ENCODE data around the gene ADAM19.

The ADAM19 gene

DNA sequence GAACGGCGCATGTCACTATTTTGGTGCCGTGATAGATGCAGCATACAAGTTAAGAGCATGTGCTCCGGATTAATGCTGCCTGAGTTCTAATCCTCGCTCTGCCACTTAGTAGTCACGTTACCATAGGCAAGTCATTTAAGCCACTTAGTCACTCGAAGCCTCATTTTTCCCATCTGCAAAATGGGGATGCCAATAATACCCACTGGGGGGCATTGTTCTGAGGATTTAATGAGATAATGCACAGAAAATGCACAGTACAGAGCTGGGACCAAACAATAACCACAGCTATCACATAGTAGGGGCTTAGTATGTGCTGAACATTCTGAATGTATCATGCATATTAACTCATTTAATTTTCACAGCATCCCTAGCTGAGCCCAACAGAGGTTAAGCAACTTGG, 106.5 kb downstream of the ADAM19 start:
- no peak for DNase-seq (ENCODE audit: low read depth in 2 of 3, low spot score in 2 of 3)

DNA sequence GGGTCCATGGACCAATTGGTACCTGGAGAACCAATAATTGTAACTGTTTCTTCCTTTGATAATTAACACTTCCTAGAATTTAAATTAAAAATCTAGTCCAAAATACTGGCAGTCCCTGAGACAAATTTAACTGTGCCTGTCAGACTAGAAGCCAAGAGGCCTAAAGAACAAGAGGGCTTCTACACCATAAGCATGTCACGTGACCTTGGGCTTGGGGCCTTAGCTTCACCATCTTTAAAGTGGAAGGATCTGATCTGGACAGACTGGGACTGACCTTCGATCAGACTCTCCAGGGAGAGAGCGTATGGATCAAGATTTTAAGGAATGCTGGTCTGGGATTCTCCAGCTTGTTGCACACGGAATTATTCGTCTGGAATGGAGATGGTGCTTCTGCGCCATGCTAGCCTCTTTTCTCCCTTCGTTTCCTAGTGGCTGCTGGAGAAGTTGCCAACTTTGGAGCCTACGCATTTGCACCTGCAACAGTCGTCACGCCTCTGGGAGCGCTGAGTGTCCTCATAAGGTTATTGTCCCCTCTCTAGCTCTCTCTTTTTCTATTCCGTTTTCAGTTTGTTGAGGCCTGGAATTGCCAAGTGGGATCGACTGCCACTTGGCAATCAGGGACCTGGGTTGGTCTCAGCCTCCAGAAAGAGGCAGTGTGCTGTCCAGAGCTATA, 107.1 kb downstream of the ADAM19 start:
- no peak for DNase-seq (ENCODE audit: low read depth in 2 of 3, low spot score in 2 of 3)

DNA sequence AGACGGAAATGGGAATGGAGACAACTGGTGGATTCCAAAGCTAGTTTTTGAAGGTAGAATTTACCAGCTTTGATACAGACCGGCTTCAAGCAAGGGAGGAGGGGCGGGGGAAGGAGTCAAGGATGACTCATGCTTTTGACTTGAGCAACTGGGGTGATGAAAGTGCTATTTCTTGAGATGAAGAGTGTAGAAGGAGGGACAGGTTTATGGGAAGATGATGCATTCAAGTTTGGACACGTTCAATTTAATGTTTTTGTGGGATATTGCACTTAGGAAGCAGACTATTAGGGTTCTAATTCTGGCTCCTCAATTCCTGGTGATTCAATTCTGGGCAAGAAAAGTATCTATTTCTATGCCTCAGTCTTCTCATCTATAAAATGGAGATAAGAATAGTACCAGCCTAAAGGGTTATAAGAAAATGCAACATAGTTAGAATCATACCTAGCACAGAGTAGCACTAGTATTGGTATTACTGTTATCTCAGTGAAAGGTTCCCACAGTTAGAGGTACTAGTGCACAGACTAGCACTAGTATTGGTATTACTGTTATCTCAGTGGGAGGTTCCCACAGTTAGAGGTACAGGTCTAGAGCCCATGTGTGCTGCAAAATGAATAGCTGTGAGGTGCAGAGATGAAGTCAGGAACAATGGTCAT, 110.9 kb downstream of the ADAM19 start:
- DNase-seq (ENCODE audit: low read depth in 2 of 3, low spot score in 2 of 3) = no peak

DNA sequence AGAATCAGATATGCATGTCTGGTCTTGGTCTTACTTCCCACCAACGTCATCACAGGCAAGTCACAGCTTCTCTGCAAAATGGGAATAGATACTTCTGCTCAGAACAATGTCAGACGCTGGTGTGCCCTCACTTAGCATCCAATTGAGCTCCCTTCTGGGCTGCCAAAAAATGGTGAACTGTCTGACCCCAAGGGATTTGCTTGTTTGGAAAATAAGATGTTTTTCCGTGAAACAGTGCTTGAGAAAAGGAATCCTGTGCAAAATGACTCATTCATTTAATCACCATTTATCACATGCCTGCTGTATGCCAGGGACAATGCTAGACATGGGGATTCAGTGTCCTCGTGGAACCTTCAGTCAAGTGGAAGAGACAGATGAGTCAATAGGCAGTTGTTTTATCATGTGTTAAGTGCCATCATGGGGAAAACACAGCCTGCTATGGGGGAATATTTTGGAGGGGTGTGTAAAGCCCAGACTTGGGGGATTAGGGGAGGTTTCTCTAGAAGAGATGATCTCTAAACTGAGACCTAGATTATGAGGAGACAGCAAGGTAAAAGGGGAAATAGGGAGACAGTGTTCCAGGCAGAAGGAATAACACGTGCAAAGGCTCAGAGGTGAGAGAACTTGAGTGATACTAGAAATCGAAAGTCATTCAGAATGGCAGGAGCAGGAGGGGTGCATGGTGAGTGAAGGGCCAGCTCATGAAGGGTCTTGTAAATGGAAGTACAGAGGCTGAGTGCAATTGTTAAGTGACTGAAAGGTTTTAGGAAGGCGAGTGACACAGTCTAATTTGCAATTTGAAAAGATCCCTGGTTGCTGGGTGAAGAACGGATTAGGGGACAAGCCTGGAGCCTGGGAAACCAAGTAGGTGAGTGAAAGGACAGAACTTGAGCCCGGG, 111.7 kb downstream of the ADAM19 start:
- no peak for DNase-seq (ENCODE audit: low read depth in 2 of 3, low spot score in 2 of 3)

DNA sequence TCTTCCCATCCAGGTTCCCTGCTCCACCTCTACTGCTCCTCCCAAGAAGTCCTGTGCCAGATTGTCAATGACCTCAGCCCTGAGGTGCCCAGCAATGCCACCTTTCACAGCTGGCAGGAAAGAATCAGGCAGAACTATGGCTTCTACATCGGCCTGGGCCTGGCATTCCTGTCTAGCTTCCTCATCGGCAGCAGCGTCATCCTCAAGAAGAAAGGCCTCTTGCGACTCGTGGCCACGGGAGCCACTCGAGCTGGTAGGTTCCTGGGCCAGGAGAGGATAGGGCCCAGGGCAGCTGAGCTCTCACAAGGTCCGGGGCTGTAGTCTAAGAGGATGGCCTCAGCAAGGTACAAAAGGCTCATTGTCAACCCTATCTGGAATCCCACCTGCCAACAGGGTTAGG, 112.5 kb downstream of the ADAM19 start:
- no peak for DNase-seq (ENCODE audit: low read depth in 2 of 3, low spot score in 2 of 3)

DNA sequence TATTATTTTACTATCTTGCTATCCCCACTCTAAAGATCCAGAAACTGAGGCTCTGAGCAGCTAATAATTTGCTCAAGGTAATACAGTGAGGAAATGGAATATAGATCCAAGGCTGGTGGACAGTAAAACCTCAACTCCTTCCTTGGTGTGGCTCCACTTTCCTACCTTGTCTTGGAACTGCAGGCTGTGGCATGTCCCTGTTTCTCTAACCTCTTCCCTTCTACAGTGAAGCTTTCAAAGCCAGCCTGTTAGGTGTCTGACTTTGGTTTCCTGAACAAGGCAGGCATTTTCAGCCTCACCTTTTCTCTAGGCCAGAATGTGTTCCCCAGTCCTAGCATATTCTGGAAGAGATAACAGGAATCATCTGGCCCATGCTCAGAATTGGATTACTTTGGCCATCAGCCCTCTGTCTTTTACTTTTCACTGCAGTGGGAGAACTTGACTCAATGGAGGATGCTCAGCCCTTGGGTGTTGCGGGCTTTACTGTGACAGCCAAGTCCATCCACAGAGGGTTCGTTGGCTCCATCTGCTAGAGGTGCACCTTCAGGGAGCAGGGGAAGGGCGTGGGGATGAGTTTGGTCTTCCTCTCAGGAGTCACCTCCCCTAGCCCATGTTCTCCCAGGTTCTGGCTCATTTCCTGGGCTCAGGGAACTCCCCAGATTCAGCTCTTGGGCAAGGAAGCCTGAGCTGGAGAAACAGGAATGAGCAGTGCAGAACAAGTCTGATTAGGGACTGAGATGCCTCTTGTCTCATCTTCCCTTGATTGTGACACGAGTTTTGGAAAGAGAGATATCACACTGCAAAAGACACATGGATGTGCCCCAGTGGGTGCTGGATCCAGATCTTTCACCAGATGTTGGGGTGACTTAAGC, 114.4 kb downstream of the ADAM19 start:
- DNase-seq (ENCODE audit: low read depth in 2 of 3, low spot score in 2 of 3) = no peak

DNA sequence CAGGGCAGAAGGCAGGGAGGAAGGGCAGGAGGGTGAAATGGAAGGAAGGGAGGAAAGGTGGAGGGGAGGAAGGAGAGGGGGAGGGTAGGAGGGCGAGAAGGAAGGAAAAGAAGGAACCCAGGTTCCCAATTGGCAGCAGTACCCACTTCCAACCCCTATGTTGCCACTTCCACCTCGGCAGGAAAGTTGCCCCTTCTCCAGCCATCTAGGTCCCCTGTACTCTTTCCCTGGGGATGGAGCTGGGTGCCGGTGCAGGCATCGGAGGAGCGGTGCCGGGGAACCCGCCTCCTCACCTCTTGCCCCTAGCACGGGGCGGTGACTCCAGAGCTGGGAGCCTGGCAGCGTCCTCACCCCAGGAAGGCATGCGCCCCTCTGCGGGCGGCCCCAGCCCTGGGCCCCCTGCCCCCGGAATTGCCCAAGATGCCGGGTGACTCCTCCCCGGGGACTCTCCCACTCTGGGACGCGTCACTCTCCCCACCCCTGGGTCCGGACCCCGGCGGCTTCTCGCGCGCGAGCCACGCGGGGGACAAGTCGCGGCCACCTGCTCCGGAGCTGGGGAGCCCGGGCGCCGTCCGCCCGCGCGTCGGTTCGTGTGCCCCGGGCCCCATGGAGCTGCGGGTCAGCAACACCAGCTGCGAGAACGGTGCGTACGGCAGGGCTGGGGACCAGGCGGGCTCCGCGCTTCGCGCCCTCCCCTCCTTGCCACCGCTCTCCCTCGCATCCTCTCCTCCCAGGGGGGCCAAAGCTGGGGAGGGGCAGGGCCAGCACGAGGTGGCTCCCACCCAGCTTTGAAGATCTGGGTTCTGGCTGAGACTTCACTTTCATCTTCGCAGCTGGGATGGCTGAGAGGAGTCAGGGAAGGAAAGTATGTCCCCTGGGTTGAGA, 115.6 kb downstream of the ADAM19 start, which contains the start of gene NIPAL4:
NIPAL4 (plus strand) TSS at position 499 of the 885 bp plus-strand sequence; CDS start at position 607, 108 bp downstream.
- peak in 2 of 3 experiments; percentile 10 to 21 for DNase-seq (ENCODE audit: low read depth in 2 of 3, low spot score in 2 of 3)

DNA sequence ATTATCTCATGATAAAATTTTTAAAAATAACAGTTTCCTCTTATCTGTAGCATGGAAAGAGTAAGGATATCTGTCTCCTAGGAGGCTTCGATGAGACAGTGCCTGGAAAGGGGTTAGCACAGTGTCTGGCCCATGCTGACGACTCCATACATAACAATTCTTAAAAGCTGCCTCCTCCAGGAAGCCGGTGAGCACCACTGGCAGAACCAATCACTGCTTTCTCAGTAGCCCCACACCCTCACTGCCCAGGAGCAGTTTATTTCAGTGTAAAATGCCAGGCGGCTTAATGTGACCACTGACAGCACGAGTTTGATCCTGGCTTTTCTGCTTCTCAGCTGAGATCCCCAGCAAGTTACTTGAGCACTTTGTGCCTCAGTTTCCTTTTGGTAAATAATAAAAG, 116.7 kb downstream of the ADAM19 start:
- no peak for DNase-seq (ENCODE audit: low read depth in 2 of 3, low spot score in 2 of 3)

DNA sequence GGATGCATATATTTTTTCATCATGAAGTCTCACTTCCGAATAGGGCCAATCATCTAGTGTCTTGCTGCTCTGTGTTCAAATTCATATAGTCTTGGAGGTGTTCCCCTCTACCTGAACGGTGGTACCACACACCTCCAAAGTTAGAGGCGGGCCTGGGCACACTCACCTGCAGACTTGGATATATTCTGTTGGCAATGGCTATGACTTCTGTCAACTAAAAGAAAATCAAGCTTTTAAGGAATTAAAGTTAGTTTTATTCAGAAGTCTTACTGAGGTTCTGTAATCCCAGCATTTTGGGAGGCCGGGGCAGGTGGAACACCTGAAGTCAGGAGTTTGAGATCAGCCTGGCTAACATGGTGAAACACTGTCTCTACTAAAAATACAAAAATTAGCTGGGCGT, 118.2 kb downstream of the ADAM19 start:
- DNase-seq (ENCODE audit: low read depth in 2 of 3, low spot score in 2 of 3) = no peak

DNA sequence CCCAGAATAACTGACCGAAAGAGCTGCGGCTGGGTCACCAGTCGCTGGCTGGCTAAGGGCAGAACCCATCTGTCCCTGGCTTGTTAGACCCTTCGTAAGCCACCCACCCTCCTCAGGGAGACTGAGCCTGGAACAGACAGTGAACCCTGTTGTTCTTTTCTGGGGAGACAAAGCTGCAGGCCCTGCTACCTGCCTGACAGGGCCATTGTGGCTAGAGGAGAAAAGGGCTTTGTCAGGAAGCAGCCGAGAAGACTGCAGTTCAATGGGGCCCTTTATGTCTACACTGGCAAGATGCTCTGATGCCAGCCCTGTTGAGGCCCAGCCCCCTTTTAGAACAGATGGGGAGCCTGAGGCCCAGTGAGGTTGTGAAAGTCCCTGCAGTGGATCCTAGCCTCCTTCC, 119.3 kb downstream of the ADAM19 start:
- DNase-seq (ENCODE audit: low read depth in 2 of 3, low spot score in 2 of 3) = no peak

DNA sequence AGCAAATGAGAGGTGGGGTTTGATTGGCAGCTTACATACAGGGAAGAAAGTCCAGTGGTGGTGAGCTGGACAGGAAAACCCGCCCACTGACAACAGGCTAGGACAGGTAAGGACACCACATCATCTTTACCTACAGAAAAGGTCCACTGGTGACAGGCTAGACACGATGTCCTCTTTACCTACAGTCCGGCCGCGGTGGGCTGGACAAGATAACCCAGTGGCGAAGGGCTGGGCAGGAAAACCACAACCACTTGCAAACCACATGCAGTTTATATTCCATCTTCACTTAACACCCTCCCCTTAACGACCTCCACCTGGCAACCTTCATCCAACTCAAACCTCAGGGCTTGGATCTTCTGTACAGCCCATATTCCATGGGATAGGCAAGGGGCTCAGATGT, 120.5 kb downstream of the ADAM19 start:
- no peak for DNase-seq (ENCODE audit: low read depth in 2 of 3, low spot score in 2 of 3)

DNA sequence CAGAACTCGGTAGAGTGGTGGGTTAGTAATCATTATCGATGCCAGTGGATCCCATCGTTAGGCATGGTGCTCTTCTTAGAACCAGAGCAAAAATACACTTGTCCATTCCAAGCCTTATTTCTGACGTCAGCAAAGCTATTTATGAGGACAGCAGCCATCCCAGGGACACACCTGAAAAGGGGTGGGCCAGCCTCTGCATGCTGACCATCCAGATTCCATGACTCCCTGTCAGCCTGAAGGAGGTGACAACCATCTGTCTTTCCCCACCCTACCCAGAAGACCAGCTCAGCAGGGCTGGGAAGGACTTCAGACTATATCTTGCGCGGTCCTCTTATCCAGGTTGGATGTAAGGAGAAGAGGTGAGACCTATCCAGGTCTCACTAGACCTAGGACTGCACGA, 121.3 kb downstream of the ADAM19 start:
- DNase-seq (ENCODE audit: low read depth in 2 of 3, low spot score in 2 of 3) = no peak

DNA sequence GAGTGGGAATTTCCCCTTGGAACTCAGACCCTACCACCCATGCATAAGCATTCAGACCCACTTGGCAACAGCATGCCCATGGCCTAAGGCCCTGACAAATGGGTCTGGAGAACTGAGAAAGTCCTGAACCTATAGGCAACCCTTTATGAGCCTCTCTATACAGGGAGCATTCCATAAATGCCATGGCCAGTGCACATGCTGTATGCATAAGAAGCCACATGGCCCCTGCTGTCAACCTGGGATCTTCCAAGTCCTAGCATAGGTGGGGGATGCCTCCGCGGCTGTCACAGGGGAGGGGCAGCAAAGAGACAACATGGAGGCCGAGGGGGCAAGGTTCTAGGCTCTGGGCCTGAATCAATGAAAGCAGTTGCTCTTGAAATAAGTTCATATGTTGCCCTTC, 123.8 kb downstream of the ADAM19 start:
- no peak for DNase-seq (ENCODE audit: low read depth in 2 of 3, low spot score in 2 of 3)

DNA sequence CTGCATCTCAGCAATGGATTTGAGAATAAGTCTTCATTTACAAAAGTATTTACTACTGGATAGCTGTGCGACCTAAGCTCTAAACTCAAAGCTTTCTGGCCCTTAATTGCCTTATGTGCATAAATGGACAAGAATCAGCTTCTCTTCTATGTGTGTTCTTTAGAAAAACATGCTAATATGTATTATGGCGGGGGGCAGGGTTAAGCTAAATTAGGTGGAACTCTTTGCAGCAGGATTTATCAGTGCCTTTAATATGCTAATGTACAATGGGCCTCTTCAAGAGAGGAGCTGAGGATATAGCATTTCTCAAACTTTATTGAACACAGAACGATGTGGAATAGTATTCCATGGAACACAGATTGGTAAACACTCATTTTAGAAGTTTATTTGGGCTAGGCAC, 125.6 kb downstream of the ADAM19 start:
- no peak for DNase-seq (ENCODE audit: low read depth in 2 of 3, low spot score in 2 of 3)

DNA sequence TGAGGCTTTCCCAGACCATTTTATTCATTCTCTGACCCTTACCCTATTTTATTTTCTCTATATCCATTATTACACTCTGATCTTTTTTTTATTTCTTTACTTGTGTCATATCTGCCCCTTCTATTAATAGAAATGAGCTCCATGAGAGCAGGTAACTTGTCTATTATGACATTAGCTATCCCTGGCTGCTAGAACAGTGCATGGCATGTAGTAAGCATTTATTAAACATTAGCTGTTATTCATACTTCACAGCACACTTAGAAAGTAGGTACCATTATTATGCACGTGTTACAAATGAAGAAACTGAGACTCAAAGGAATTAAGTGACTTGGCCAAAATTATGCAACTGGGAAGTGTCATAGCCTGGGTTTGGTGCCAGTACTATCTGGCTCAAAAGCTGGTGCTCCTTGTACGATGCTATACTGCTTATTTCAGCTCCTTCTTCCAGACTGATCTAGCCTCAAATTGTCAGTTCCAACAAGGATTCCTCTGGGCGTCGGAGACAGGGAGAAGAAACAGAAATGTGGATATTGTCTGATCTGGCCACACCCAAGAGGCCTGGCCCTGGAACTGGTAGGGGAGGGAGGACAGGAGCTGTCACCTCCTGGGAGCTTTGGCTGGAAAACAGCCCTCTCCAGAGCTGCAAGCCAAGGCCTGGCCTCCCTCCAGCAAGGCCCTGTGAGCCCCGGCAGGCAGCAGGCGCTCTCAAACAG, 126.4 kb downstream of the ADAM19 start:
- DNase-seq (ENCODE audit: low read depth in 2 of 3, low spot score in 2 of 3) = no peak

DNA sequence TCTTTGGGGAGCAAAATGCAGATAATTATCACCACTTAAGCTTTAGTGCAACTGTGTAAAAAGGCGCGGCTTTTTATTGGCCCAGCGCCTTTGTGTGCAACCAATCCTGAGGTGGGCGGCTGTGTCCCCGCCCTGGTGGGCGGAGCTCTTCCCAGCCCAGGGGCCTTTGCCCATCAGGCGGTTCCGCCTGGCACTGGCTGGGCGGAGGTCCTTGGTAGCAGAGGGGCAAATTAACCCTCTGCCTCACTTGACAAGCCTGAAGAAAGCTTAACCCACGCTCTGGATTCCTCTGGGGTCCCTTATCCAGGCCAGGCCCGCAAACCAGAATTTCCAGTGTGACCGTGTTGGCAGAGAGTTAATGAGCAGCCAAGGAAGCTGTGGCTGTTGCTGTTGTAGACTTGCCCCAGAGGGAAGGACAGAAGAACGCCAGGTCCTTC, 128.4 kb downstream of the ADAM19 start:
- DNase-seq (ENCODE audit: low read depth in 2 of 3, low spot score in 2 of 3) = no peak

DNA sequence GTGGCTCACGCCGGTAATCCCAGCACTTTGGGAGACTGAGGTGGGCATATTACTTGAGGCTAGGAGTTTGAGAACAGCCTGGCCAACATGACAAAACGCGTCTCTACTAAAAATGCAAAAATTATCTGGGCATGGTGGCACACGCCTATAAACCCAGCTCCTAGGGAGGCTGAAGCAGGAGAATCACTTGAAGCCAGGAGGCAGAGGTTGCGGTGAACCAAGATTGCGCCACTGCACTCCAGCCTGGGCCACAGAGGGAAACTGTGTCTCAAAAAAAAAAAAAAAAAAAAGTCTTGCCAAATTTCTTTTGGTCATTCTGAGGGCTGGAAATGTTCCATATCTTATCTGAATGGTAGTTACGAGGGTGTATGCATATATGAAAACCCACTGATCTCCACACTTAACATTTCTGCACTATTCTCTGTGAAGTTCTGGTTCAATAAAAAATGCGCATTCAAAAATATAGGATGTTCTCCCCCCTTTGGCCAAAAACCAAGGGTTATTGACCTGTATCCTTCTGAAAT, 129.1 kb downstream of the ADAM19 start:
- DNase-seq (ENCODE audit: low read depth in 2 of 3, low spot score in 2 of 3) = no peak

DNA sequence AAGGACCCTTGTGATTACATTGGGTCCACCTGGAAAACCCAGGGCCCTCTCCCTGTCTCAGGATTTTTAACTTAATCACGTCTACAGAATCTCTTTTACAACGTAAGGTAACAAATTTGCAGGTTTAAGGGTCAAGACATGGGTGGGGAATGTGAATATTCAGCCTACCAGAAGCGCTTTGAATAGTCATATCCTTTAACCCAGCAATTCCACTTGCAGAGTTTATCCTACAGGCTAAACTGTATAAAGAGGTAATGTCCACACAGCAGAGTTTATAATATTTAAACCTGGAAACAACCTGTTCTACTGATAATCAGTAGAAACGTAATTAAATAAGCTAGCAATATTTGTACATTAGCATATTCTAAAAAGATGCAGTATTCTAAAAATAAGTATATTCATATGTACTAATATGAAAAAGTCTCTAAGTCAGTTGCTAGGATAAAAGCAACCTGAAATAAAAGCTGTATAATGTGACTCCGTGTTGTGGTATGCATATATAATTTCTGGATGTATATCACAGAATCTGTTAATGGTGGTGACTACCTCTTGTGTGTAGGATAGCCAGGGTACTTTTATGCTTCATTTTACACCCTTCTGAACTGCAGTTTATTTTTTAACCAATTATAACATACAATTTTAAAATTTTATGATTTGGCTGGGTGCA, 129.7 kb downstream of the ADAM19 start:
- no peak for DNase-seq (ENCODE audit: low read depth in 2 of 3, low spot score in 2 of 3)

DNA sequence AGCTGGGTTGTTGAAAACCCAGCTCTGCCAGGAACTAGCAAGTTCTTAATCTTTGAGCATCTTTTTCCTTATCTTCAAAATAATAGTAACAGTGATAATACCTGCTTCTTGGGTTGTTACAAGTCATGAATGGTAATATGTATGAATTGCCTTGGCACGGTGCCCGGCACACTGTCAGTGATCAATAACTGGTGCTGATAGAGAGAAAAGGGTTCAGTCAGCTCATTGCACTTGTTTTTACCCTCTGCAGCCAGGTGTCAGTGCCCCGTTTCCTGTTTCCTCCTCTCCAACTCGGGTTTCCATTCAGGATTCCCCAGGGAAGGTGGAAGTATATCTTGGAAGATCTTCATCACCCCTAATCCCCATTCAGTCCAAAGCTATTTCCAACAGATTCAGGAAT, 131.4 kb downstream of the ADAM19 start:
- no peak for DNase-seq (ENCODE audit: low read depth in 2 of 3, low spot score in 2 of 3)

Data from activated CD8-positive, alpha-beta memory T cell treated with anti-CD3 and anti-CD28 coated beads for 48 hours (primary cell).